GM12873 (cell line): ENCODE data around the gene PDE11A.

ENCODE experiments used
- CTCF ChIP-seq: IDR thresholded peaks from 2 replicates; pipeline ENCODE4 v1.5.1; 2012; ENCODE audit warnings: low read depth, mild to moderate bottlenecking, moderate library complexity, low read length, control low read depth; ENCODE audit not compliant: insufficient read depth; ENCODE audit errors: missing control alignments

PDE11A gene

DNA sequence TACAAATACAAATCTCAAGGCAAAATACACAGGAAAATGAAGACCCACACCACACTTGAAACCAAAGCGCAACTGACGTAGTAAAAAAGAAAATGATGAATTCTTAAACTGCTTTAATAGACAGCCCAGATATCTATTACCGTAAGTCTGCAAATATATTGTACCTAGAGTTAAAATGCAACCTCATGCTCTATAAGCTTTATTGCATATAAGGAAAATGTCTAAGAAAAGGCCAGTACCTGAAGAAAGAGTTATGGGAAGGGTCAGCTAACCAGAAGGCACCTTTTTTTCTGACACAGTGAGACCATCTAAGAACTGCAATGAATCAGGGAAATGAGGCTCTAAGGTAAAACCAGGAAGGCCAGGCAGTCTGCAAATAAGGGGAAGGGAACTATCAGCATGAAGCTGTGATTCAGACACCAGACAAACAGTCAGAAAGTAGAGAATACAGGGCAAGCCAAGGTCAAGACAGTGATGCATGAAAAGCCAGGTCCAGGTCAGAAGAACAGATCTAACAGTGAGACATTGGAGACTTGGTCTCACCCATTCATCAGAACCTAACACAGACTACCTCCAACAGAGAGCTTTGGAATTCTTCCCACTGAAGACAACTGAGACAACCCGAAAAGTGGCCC lies 46.9 kb downstream of the PDE11A start:
- TF ChIP-seq CTCF: no peak

DNA sequence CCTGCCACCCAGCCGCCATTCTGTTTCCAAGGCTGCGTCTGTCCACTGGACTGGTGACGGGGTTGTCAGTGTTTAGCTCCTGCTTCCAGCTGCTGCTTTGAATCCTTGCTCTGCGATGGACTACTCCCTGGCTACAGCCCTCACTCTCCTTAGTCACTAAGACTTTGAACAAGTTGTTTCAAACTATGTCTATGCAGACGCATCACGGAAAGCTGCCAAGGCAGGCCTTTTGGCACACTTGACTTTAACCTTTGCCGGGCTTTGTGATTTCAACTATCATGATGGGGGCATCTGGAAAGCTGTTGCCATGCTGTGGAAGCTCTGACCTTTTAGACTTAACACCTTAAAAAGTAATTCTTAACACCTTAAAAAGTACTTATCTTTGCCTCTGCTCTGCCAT lies 54.4 kb downstream of the PDE11A start:
- TF ChIP-seq CTCF: no peak

- TF ChIP-seq CTCF: no peak
Measured at GRCh38 chr2:178016612-178017011, 56.0 kb downstream of the PDE11A start.

DNA sequence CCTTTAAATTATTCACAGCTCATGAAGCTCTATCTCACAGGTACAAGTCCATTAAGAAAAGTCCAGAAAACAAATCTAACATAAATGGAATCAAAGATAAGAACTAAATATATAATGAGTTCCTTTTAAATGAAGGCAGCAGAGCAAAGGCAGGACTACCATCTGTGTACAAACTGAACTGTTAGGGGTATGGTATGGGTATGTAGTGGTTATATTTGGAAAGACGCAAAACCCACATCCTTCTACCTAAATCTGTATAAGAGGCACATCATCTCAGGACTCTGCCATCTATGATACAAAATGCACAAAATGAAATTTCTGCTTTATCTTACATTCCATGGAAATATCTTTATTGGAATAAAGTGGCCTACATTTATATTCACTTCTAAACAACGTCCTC lies 59.9 kb downstream of the PDE11A start:
- TF ChIP-seq CTCF: no peak

DNA sequence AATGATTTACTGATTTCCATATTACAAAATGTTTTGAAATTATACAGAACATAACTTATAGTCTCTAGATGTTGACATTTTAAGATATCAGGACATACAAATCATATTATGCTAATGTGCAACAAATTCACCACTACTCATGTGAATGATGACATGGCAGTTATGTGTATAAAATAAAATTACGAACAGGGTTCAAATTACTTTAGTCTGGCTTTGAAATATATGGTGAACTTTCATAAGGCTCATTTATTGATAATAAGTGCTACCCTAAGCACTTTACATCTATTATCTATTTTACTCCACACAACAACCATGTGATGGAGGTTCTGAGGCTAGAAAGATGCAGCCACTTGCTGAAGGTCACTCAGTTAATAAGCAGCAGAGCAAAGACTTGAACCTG lies 62.8 kb downstream of the PDE11A start:
- TF ChIP-seq CTCF: no peak

GRCh38 chr2:178008636-178009289 lies 63.8 kb downstream of the PDE11A start:
- TF ChIP-seq CTCF: no peak

DNA sequence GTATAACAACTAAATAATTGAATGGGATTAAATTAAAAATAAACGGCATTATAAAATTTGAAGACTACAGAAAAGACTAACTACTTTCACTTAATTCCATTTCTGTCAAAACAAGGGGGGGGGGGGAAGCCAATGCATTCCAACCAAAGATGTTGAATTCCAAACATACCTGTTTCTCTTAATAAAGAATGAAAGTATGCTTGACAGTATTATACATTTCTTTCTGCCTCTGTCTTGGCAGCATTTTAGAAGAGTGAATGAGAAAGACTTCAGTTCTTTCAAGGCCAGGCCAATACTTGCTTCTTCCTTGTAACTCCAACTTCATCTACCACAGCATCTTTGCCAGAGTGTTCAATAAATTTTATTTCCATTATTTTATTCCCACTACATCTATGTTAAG lies 65.9 kb downstream of the PDE11A start:
- no peak for TF ChIP-seq CTCF
